H1 (cell line): Measurements from ENCODE around the gene ST7L. TPM values are rescaled to one million over a fixed set of nuclear protein-coding genes. Genes with fewer than 3 reads are reported as not detected.

Source experiments
- ASH2L ChIP-seq: fragments of 200-600, 300-600 bp; sonication (generic); IDR thresholded peaks from one replicate; pipeline ENCODE4 v1.7.1; 2017; ENCODE audit warnings: low read length
- BCL11A ChIP-seq, 2 experiments: IDR thresholded peaks; one replicate each; pipeline ENCODE4 v1.6.1; 2011; ENCODE audit warnings: low read depth in 2 of 2, low read length in 2 of 2, mild to moderate bottlenecking in 2 of 2
- CHD2 ChIP-seq: IDR thresholded peaks from 2 replicates; pipeline ENCODE4 v1.6.1; 2012; ENCODE audit warnings: low read length, improper control_type of control experiment
- CTBP2 ChIP-seq: IDR thresholded peaks from 2 replicates; pipeline ENCODE4 v1.7.0; 2011; ENCODE audit warnings: borderline replicate concordance, mild to moderate bottlenecking, moderate library complexity, mixed read lengths, low read length; ENCODE audit not compliant: insufficient read depth, insufficient read length
- GTF2F1 ChIP-seq: IDR thresholded peaks from 2 replicates; pipeline ENCODE4 v1.6.1; 2012; ENCODE audit warnings: low read depth, low read length, improper control_type of control experiment, borderline replicate concordance
- JUND ChIP-seq: IDR thresholded peaks from 2 replicates; pipeline ENCODE4 v1.6.1; 2011; ENCODE audit warnings: mild to moderate bottlenecking, improper control_type of control experiment, low read length
- KDM4A ChIP-seq: IDR thresholded peaks from one replicate; pipeline ENCODE4 v1.7.1; 2012; ENCODE audit warnings: low read depth, mild to moderate bottlenecking, moderate library complexity, low read length, inconsistent platforms; ENCODE audit not compliant: severe bottlenecking
- MAFK ChIP-seq: IDR thresholded peaks from 2 replicates; pipeline ENCODE4 v1.6.1; 2012; ENCODE audit warnings: low read depth, mild to moderate bottlenecking, improper control_type of control experiment, low read length
- NRF1 ChIP-seq: IDR thresholded peaks from 2 replicates; pipeline ENCODE4 v1.6.1; 2011; ENCODE audit warnings: mild to moderate bottlenecking, low read depth, low read length, improper control_type of control experiment
- RFX5 ChIP-seq: IDR thresholded peaks from 2 replicates; pipeline ENCODE4 v1.6.1; 2011; ENCODE audit warnings: low read depth, low read length, improper control_type of control experiment, borderline replicate concordance
- SAP30 ChIP-seq: fragments of 300-600 bp; sonication (generic); IDR thresholded peaks from 2 replicates; pipeline ENCODE4 v1.7.1; 2012; ENCODE audit warnings: low read length, moderate library complexity, mild to moderate bottlenecking, inconsistent platforms; ENCODE audit not compliant: insufficient read depth, insufficient replicate concordance
- SIX5 ChIP-seq: IDR thresholded peaks from 2 replicates; pipeline ENCODE4 v1.6.1; 2011; ENCODE audit warnings: mild to moderate bottlenecking, low read depth, low read length
- ZNF274 ChIP-seq: IDR thresholded peaks from 2 replicates; pipeline ENCODE4 v1.7.0; 2012; ENCODE audit warnings: low read length, borderline replicate concordance; ENCODE audit errors: extremely low read depth
- polyA plus RNA-seq, 7 experiments: library from polyadenylated mRNA; depleted of rRNA in 3 of 7; stranded (reverse) in 5 of 7; unstranded in 2 of 7; fragments of >200 nt in 5 of 7; fragments of 200-250 nt in 2 of 7; gene quantifications; 1 replicate in 5 of 7; 2 replicates in 1 of 7; 4 replicates in 1 of 7; pipeline versions ENCODE4 v1.2.1 to v1.2.3, GENCODE V29; 2011 to 2013; ENCODE audit warnings: missing spikeins in 2 of 7, mixed read lengths in 2 of 7
- total RNA-seq: library from RNA; stranded (reverse); fragmentation: NEBNext Ultra II Directional; extraction: Animal tissue kit (Norgen Biotek cat#: 25700); gene quantifications from 2 replicates; pipeline ENCODE4 v1.2.1, GENCODE V29; 2021
- TF ChIP-seq, protein P1 (sequence below), 3 experiments: IDR thresholded peaks; 1 replicate in 2 of 3; 2 replicates in 1 of 3; pipeline versions ENCODE4 v1.5.1 to v1.6.1; 2011; ENCODE audit warnings: low read length in 3 of 3, mild to moderate bottlenecking in 3 of 3, inconsistent platforms in 2 of 3, low read depth in 1 of 3, moderate library complexity in 1 of 3; ENCODE audit not compliant: insufficient read depth in 1 of 3; ENCODE audit errors: control extremely low read depth in 1 of 3

The ST7L gene
- total and polyA plus RNA-seq, 2 of the 8 experiments (the other 6 are each of a cell fraction or from before 2014, with no cell fraction given) = 9.6 to 16.2 TPM

DNA sequence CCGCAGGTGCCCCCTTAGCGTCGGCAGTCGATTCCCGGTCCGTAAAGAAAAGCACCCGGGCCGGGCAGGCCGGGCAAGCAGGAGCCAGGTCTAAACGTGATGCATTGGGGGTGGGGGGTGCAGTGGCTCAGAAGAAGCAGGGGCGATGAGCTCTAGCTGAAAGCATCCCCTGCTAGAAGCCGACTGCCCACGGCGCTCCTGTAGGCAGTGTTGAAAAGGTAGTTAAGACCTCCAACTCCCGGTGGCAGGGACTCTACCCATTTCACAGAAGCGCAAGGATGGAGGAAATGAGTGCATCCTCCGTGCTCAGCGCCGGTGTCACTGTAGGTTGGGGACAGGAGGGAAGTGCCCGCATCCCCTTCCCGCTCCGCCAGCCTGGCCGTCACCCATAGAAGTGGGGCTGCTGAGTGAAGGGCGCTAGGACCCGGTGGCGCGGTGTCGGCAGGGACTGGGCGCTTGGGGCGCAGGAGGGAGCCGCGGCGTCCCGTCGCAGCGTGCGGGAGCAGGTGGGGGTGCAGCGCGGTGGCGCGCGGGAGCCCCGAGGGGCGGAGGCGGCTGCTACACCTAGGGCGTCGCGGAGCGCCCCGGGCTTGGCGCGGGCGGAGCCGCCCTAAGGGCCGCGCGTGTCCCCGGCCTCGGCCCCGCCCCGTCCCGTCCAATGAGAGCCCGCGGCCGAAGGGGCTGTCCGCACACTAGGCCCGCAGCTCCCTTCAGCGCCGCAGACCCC lies 110.5 kb downstream of the ST7L start, which contains the start of gene WNT2B (continued):
- TF ChIP-seq KDM4A (peak; percentile 92), MAFK (no peak), JUND (no peak), ZNF274 (no peak), CTBP2 (peak; percentile 93), SAP30 (peak; percentile 62), RFX5 (no peak), CHD2 (no peak), NRF1 (no peak), BCL11A (IDR thresholded peaks at IDR 0.05; ENCODE audit: low read depth in 2 of 2, low read length in 2 of 2) (no peak), ASH2L (peak; percentile 69), GTF2F1 (no peak), SIX5 (no peak)
- TF ChIP-seq, protein P1, sequence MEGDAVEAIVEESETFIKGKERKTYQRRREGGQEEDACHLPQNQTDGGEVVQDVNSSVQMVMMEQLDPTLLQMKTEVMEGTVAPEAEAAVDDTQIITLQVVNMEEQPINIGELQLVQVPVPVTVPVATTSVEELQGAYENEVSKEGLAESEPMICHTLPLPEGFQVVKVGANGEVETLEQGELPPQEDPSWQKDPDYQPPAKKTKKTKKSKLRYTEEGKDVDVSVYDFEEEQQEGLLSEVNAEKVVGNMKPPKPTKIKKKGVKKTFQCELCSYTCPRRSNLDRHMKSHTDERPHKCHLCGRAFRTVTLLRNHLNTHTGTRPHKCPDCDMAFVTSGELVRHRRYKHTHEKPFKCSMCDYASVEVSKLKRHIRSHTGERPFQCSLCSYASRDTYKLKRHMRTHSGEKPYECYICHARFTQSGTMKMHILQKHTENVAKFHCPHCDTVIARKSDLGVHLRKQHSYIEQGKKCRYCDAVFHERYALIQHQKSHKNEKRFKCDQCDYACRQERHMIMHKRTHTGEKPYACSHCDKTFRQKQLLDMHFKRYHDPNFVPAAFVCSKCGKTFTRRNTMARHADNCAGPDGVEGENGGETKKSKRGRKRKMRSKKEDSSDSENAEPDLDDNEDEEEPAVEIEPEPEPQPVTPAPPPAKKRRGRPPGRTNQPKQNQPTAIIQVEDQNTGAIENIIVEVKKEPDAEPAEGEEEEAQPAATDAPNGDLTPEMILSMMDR (IDR thresholded peaks at IDR 0.05; ENCODE audit: control extremely low read depth in 1 of 3, insufficient read depth in 1 of 3, low read depth in 1 of 3, low read length in 3 of 3) = no peak
